Activated T-cell treated with anti-CD3 and anti-CD28 coated beads for 4 hours (primary cell): ENCODE measurements around the gene NT5C2.

Source experiments
- DNase-seq: peaks from one replicate; pipeline ENCODE4 v3.0.0-alpha.2; 2020

Gene NT5C2

DNA sequence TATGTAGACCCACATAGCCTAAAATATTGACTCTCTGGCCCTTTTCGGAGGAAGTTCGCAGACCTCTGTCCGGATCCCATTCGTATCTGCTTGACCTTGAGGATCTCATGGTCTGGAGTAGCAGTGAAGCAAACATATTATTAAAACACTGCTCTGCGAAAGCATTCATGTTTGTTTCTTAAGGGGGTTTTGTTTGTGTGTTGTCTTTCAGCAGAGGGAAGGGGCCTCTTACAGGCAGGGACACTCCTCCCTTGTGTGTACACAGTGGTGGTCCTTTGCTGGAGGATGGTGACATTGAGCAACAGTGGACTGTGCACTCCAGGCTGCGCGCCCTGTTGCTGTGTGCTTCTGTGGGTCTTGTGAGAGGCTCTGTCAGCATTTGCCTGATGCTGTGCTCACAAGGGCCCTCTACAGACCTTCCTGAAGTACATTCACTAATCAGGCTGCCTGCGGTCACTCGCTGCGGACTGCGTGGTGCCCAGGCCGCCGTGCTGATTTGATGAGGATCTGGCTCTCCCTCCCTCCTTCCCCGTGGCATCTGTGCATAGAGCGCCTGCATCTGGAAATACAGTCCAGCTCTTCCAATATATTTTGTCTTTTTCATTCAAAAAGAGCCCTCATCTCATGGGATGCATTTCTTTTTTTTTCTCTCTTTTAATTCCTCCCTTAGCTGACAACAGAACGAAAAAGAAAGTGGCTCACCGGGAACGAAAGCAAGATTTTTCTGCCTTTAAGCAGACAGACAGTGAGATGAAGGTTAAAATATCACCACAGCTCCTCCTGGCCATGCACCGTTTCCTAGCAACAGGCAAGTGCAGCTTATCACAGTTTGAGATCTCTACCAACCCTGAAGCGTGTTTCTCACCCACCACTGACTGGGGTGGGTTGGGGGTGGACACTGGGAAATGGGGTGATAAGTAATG lies 139.2 kb downstream of the NT5C2 start:
- DNase-seq = peak; percentile 11

DNA sequence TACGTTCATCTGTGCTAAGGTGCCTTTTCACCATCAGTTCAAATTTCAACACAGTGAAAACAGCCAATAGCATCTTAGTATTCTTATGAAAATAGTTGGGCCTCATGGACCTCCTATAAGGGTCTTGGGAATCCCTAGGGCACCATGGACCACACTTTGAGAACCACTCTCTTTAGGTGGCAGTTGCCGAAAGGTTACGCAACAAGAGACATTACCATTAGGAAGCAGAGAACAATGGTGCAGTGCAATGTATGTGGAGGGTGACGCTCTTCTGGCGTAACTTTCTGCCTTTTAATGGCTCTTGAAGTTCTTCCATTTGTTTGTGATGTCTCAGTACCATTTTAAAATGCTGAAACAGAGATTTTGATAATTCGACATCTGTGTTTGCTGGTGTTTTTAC lies 143.8 kb downstream of the NT5C2 start:
- DNase-seq = no peak

DNA sequence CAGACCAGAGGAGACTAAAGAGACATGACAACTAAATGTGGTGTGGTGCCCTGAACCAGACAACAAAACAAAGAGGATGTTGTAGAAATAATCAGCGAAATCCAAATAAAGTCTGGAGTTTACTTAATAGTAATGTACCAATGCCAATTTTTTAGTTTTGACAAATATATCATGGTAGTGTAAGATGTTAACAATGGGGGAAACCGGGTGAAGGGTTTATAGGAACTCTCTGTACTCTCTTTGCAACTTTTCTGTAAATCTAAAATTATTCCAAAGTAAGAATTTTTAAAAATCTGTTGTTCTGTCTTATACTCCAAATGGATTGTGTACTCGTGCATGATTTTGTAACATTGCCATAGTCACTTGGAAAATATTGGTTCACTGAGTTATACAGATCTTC lies 145.7 kb downstream of the NT5C2 start:
- no peak for DNase-seq

DNA sequence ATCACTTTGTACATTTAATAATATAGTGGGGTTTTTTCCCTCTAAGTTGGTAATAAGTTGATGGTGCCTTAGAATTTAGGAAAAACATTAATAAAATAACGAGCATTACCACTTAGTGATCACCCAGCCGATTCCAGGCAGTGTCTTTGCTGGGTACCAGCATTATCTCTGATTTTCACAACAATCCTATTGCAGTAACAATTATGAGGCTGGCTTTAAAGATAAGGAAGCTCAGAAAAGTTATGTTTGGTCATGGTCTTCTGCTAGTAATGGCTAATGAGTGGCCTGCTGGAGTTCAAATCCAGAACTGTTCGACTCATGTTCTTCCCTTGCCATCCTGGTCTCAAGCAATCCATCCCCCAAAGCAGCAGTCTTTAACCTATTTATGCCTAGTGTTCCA lies 147.1 kb downstream of the NT5C2 start:
- DNase-seq = no peak

DNA sequence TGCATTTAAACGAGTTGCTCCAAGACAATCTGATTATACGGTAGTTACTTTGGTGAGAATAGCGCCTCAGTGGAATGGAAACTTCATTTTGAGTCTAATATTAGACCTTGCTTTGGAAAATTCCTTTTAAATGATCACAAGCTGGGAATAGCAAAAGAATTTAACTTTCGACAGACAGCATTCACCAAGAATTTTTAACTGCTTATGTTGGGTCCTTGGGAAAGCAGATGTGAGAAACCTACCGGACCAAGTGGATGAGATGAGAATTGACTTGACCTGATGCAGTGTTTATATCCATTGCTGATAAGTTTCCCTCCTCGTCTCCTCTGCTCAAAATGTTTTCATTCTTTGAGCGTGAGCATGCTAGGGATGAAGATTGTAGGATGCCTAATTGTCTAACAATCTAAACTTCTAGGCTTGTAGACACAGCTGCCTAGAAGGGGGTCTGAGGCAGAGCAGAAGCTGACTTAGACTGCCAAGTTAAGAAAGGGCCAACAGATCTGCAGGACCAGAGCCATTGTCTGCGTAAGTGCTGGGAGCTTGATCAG lies 148.1 kb downstream of the NT5C2 start:
- no peak for DNase-seq

DNA sequence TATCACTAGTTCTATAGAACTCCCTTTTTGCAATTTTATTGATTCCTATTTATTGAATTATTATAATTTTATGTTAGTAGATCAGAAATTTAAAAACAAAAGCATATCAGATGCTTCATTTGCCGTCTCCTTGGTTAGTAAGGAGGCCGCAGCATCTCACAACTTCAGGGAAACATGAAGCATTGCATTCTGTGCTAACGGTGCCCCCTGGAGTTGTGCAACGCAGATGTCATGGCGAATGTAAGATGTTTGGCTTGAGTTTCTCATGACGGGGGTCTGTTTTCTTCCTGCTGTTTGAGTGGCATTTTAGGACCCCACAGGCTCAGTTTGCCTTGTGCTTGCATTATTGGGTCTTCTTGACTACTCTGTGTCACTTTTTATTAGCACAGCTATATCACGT lies 150.2 kb downstream of the NT5C2 start:
- DNase-seq = no peak

DNA sequence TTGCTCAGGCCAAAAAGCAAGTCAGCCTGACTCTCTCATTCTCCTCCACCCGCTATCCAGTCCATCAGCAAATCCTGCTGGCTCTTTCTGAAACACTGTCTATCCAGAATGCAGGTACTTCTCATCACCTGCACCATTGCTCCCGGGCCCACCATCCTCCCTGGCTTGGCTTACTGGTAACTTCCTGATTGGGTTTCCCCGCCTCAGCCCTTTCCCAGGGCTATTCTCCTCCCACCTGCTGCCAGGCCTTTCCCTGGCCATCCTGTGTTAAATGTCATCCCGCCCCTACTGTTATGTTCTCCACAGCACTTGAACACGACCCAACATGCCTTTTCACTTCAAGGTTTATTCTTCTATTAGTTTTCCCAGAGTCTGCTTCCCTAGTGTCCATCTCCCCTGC lies 150.9 kb downstream of the NT5C2 start:
- DNase-seq = no peak

DNA sequence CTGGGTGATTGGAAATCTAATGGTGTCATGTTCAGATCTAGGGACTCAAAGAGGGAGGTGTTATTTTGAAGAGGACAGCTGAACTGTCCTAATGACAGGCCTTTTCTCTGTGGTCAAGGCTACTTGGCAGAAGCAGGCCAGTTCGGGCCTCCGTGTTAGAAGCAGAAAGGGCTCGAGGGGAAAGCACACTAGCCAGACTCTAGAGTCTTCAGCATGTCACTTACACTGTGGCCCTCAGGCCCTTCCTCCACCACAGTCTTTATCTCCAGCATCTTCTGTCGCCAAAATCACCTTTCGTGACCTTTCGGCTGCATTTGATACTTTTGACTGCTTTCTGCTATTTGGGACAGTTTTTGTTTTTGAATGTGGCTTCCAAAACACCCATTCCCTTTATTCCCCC lies 151.7 kb downstream of the NT5C2 start:
- no peak for DNase-seq

DNA sequence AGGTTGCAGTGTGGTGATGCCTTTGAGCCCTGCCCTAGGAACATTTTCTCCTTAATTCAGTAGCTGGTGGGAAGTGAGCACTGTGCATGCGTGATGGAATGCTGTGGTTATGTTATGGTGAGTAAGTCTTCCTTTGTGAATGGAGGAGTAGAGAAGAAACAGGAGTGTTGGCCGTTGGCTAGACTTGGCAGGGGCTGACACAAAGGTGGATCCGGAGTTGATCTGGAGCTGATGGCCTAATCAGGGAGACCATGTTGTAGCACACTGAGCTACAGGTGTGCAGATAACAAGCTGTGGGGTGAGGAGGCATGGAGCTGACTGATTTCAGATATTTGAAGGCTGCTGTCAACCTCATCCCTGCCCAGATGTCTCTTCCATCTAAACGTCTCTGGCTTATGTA lies 152.7 kb downstream of the NT5C2 start:
- DNase-seq = no peak

DNA sequence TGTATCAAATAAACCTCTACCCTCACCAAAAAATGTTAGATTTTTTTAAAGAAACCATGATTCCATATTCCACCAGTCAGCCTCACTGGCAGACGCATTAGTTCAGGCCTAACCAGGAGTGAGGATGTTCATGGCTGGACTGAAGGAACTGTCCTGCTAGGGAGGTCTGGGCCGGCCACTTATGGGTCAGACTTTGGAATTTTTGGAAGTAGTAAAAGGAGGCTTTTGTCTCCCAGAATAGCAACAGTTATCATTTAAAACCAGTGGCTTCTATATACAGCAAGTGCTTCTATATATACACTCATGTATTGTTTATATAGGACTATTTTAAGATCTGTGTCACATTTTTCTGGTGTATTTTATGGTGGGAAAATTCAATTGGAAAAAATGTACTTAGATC lies 154.5 kb downstream of the NT5C2 start:
- DNase-seq = no peak
